ENCODE results near the gene ASTN2. TPM values are rescaled to one million over a fixed set of nuclear protein-coding genes. Genes with fewer than 3 reads are reported as not detected.

Gene ASTN2
- total and polyA plus RNA-seq, 10 of the 15 experiments (the other 5 are each of a cell fraction or from before 2014, with no cell fraction given) = 1.4 to 15.7 (median 7.0) TPM

GRCh38 chr9:117315236-117315635 is 99.6 kb downstream of the ASTN2 start:
- intact Hi-C loops (cut with micrococcal nuclease; ENCODE audit: unreplicated experiment) = no loop called here
- H3K4me3 ChIP-seq = no peak overlapping the region
- ChIA-PET SMC1A (ENCODE audit: uncharacterized antibody, unreplicated experiment) (no interaction called here), POLR2A (no interaction called here), CTCF (no interaction called here), RAD21 (ENCODE audit: unreplicated experiment) (no interaction called here)
- H3K27me3 ChIP-seq (replicated peaks in 1 of 2; ENCODE audit: control insufficient read depth in 2 of 2, insufficient read depth in 2 of 2, low read length in 1 of 2) = no peaks in the 10 kb centered on the region; a peak in 1 of 4 replicates
- in situ Hi-C loops (cut with MboI) = no loop called here
- ATAC-seq = no peak
- H3K4me1 ChIP-seq (ENCODE audit: control insufficient read depth, insufficient read depth, low read length) = no peaks in the 10 kb centered on the region
- BruUV-seq (replicated peaks) = no TSS peak
- no peaks in the 10 kb centered on the region for H4K20me1 ChIP-seq (ENCODE audit: control insufficient read depth, insufficient read depth)
- H3K79me2 ChIP-seq (ENCODE audit: control insufficient read depth, insufficient read depth, low read length) = no peaks in the 10 kb centered on the region
- no peak overlapping the region for H3K27ac ChIP-seq (ENCODE audit: control insufficient read depth, insufficient read depth)
- FAIRE-seq = no peak
- no peak overlapping the region for H3K4me2 ChIP-seq (ENCODE audit: control insufficient read depth, insufficient read depth)
- no peaks in the 10 kb centered on the region for H3K9me3 ChIP-seq (replicated peaks; ENCODE audit: control insufficient read depth, insufficient read depth, low read length)
- WGBS (ENCODE audit: insufficient coverage, insufficient replicate concordance, low lambda C conversion rate, missing lambda C conversion rate) = 21% methylated on average over 3 of the region's 3 CpGs
- DNase-seq (ENCODE audit: low read depth, low spot score) = no peak
- no peak overlapping the region for H3K9ac ChIP-seq (ENCODE audit: control insufficient read depth, insufficient read depth, low read length)
- TF ChIP-seq TCF12 (IDR thresholded peaks at IDR 0.05; ENCODE audit: low read depth, low read length) = no peak
- no peak overlapping the region for H2AFZ ChIP-seq (ENCODE audit: control insufficient read depth, low read depth, low read length)
- H3K36me3 ChIP-seq (ENCODE audit: control insufficient read depth in 2 of 2, insufficient read depth in 2 of 2, low read length in 1 of 2) = no peaks in the 10 kb centered on the region

- Histone ChIP-seq H4K20me1 (ENCODE audit: control insufficient read depth, insufficient read depth) (no peaks in the 10 kb centered on the region), H3K4me2 (ENCODE audit: control insufficient read depth, insufficient read depth) (no peak overlapping the region), H3K9ac (ENCODE audit: control insufficient read depth, insufficient read depth, low read length) (no peak overlapping the region), H3K79me2 (ENCODE audit: control insufficient read depth, insufficient read depth, low read length) (no peaks in the 10 kb centered on the region), H3K27ac (ENCODE audit: control insufficient read depth, insufficient read depth) (no peak overlapping the region), H3K36me3 (ENCODE audit: control insufficient read depth in 2 of 2, insufficient read depth in 2 of 2, low read length in 1 of 2) (no peaks in the 10 kb centered on the region), H3K4me1 (ENCODE audit: control insufficient read depth, insufficient read depth, low read length) (no peaks in the 10 kb centered on the region), H3K27me3 (replicated peaks in 1 of 2; ENCODE audit: control insufficient read depth in 2 of 2, insufficient read depth in 2 of 2, low read length in 1 of 2) (no peaks in the 10 kb centered on the region; a peak in 1 of 4 replicates), H3K9me3 (replicated peaks; ENCODE audit: control insufficient read depth, insufficient read depth, low read length) (no peaks in the 10 kb centered on the region), H2AFZ (ENCODE audit: control insufficient read depth, low read depth, low read length) (no peak overlapping the region), H3K4me3 (no peak overlapping the region)
- CTCF ChIA-PET = no interaction called here
- in situ Hi-C loops (cut with MboI) (no loop called here), intact Hi-C loops (cut with micrococcal nuclease; ENCODE audit: unreplicated experiment) (no loop called here)
- POLR2A ChIA-PET = no interaction called here
- 4% methylated on average over 2 of the region's 2 CpGs for whole genome bisulfite sequencing (ENCODE audit: insufficient coverage, insufficient replicate concordance, low lambda C conversion rate, missing lambda C conversion rate)
- FAIRE-seq (no peak), DNase-seq (ENCODE audit: low read depth, low spot score) (no peak), ATAC-seq (no peak)
- no peak for TF ChIP-seq ZZZ3 (IDR thresholded peaks at IDR 0.05; ENCODE audit: control insufficient read depth, insufficient read length, low read depth)
- no peak for TF ChIP-seq IKZF2 (IDR thresholded peaks at IDR 0.05)
- TF ChIP-seq E4F1 (IDR thresholded peaks at IDR 0.05; ENCODE audit: borderline replicate concordance, partially characterized antibody) = no peak
- TF ChIP-seq HDAC2 (IDR thresholded peaks at IDR 0.05) = no peak
- SMC1A ChIA-PET (ENCODE audit: uncharacterized antibody, unreplicated experiment) = no interaction called here
- RAD21 ChIA-PET (ENCODE audit: unreplicated experiment) = no interaction called here
- no TSS peak for BruUV-seq (replicated peaks)
Observed at GRCh38 chr9:117313989-117314388, 100.9 kb downstream of the ASTN2 start.
